Calu3 (cell line): ENCODE results near the gene SPRR3. TPM values are rescaled to one million over a fixed set of nuclear protein-coding genes. Genes with fewer than 3 reads are reported as not detected.

ENCODE experiments used
- BruUV-seq: library from RNA; stranded (reverse); fragments of 400-500 nt; replicated peaks from 2 replicates; lab custom pipeline; 2021; lab: Mats Ljungman, UMichigan
- CTCF ChIA-PET: fragments of 300-600 bp; sonication (Branson Sonifier 250); formaldehyde crosslinking; loops from one replicate; lab custom pipeline; 2022; ENCODE audit warnings: antibody characterized with exemption; lab: Charles Lee
- DNase-seq: peaks from one replicate; pipeline ENCODE4 v3.0.0; 2022
- H3K27ac Mint-ChIP-seq: one replicate; pipeline ENCODE4 v1.8.0; 2022; ENCODE audit warnings: mixed read lengths; ENCODE audit not compliant: unreplicated experiment
- H3K27me3 Mint-ChIP-seq: one replicate; pipeline ENCODE4 v1.8.0; 2022; ENCODE audit warnings: mixed read lengths; ENCODE audit not compliant: unreplicated experiment
- H3K36me3 Mint-ChIP-seq: one replicate; pipeline ENCODE4 v1.8.0; 2022; ENCODE audit warnings: mild to moderate bottlenecking, moderate library complexity, mixed read lengths; ENCODE audit not compliant: insufficient read depth, unreplicated experiment
- H3K4me1 Mint-ChIP-seq: one replicate; pipeline ENCODE4 v1.8.0; 2022; ENCODE audit warnings: mild to moderate bottlenecking, low read depth, mixed read lengths; ENCODE audit not compliant: unreplicated experiment
- H3K4me3 Mint-ChIP-seq: one replicate; pipeline ENCODE4 v1.8.0; 2022; ENCODE audit warnings: mild to moderate bottlenecking, low read depth, moderate library complexity, mixed read lengths; ENCODE audit not compliant: unreplicated experiment
- H3K9me3 Mint-ChIP-seq: one replicate; pipeline ENCODE4 v1.8.0; 2022; ENCODE audit warnings: low read depth, mixed read lengths; ENCODE audit not compliant: unreplicated experiment
- intact Hi-C: fragments of 100-400 bp; cut with micrococcal nuclease; formaldehyde crosslinking; loops from one replicate; pipeline ENCODE4 v1.10.0; 2022; ENCODE audit not compliant: unreplicated experiment
- total RNA-seq: library from RNA; stranded (reverse); gene quantifications from 2 replicates; pipeline ENCODE4 v1.2.3, GENCODE V29; 2022
- TF ChIP-seq, protein P1 (sequence below): fragments of 200-600 bp; IDR thresholded peaks from one replicate; pipeline ENCODE4 v1.8.0; 2022; ENCODE audit warnings: antibody characterized with exemption; ENCODE audit not compliant: unreplicated experiment

Gene SPRR3
- total RNA-seq, 1 experiment from 2014 or later: 6.2 TPM

DNA sequence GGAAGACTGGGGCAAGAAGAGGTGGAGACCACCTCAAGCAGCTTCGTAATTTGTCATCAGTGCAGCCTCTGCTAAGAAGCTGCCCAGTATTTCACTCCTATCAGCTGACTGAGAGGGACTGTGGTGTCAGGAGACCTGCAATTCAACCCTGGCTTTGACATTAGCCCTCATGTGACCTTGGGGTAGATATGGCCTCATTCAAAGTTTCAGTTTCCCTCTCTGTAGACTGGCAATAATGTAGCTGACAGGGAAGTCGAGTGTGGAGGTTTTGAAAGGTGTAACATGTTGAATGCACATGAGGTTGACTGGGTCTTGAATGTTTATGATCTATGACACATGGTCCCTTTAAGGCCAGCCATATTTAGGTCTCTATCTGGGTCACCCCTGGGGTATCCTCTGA lies 33.3 kb upstream of the SPRR3 start:
- H3K36me3 Mint-ChIP-seq: peaks cover 4% of the 10 kb centered on the region
- no TSS peak for BruUV-seq
- TF ChIP-seq, protein P1, sequence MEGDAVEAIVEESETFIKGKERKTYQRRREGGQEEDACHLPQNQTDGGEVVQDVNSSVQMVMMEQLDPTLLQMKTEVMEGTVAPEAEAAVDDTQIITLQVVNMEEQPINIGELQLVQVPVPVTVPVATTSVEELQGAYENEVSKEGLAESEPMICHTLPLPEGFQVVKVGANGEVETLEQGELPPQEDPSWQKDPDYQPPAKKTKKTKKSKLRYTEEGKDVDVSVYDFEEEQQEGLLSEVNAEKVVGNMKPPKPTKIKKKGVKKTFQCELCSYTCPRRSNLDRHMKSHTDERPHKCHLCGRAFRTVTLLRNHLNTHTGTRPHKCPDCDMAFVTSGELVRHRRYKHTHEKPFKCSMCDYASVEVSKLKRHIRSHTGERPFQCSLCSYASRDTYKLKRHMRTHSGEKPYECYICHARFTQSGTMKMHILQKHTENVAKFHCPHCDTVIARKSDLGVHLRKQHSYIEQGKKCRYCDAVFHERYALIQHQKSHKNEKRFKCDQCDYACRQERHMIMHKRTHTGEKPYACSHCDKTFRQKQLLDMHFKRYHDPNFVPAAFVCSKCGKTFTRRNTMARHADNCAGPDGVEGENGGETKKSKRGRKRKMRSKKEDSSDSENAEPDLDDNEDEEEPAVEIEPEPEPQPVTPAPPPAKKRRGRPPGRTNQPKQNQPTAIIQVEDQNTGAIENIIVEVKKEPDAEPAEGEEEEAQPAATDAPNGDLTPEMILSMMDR: no peak
- no peak for DNase-seq
- no peak overlapping the region for H3K4me3 Mint-ChIP-seq
- intact Hi-C loops: no loop called here
- H3K4me1 Mint-ChIP-seq: peaks cover 13% of the 10 kb centered on the region
- no peak overlapping the region for H3K27ac Mint-ChIP-seq
- no peaks in the 10 kb centered on the region for H3K27me3 Mint-ChIP-seq
- CTCF ChIA-PET: interaction anchor here (1.9 kb wide), 1 partner anchor 224 kb away, joined by 10 read pairs; no protein-coding TSS in a partner anchor
- peaks cover 6% of the 10 kb centered on the region for H3K9me3 Mint-ChIP-seq

DNA sequence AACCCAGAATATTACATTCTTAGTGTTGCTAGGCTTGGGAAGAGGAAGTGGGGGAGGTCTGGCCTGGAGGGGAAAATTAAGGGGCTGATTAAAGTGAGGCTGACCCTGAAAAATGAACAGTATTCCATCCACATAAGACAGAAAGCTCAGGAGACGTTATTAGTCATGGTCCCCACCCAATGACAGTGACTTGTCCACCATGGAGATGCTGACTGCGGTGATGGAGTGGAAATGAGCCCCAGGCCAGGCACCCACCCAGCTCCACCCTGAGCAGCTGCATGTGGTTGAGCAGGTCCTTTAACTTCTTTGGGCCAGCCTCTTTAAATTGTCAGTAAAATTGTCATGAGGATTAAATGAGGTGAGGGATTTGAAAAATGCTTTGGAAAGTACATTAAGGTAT lies 32.5 kb upstream of the SPRR3 start:
- BruUV-seq: no TSS peak
- no peak overlapping the region for H3K27ac Mint-ChIP-seq
- intact Hi-C loops: no loop called here
- DNase-seq: no peak
- peaks cover 2% of the 10 kb centered on the region for H3K9me3 Mint-ChIP-seq
- no peaks in the 10 kb centered on the region for H3K27me3 Mint-ChIP-seq
- H3K4me1 Mint-ChIP-seq: peaks cover 13% of the 10 kb centered on the region
- CTCF ChIA-PET: no interaction called here
- peaks cover 4% of the 10 kb centered on the region for H3K36me3 Mint-ChIP-seq
- no peak overlapping the region for H3K4me3 Mint-ChIP-seq
- TF ChIP-seq, protein P1: no peak

DNA sequence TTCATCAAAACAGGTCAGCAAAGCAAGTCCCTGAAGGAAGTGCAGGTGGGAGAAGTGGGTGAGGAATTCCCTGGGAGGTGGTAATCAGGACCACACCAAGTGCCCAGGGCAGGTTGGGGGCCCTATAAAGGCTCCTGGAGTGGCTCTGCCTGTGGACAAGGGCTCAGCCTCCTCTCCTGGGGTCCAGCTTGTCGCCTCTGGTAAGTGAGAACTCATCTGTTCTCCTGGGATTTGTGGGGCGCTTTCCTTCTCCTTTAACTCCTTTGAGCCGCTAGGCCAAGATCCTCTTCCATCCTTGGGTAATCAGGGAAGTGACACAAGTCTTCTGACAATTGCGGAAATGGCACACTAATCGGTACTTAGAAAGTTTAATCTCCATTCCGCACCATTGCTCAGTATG lies 31.1 kb upstream of the SPRR3 start, which contains the start of gene SPRR4:
Gene SPRR4, plus strand, starts transcription at position 154 of the 400 bp plus-strand sequence. CDS start 1,243 bp downstream, outside the sequence.
- TF ChIP-seq, protein P1: no peak
- Mint-ChIP-seq H3K9me3 (peaks cover 2% of the 10 kb centered on the region), H3K4me3 (no peak within 1 kb of the TSS), H3K27me3 (no peaks in the 10 kb centered on the region), H3K27ac (no peak within 1 kb of the TSS), H3K4me1 (peaks cover 13% of the 10 kb centered on the region), H3K36me3 (peaks cover 4% of the 10 kb centered on the region)
- DNase-seq: no peak
- intact Hi-C loops: no loop called here
- CTCF ChIA-PET: interaction anchor here (1.0 kb wide), 1 partner anchor 10 kb away, joined by 3 read pairs; no protein-coding TSS in a partner anchor
- BruUV-seq: no TSS peak

DNA sequence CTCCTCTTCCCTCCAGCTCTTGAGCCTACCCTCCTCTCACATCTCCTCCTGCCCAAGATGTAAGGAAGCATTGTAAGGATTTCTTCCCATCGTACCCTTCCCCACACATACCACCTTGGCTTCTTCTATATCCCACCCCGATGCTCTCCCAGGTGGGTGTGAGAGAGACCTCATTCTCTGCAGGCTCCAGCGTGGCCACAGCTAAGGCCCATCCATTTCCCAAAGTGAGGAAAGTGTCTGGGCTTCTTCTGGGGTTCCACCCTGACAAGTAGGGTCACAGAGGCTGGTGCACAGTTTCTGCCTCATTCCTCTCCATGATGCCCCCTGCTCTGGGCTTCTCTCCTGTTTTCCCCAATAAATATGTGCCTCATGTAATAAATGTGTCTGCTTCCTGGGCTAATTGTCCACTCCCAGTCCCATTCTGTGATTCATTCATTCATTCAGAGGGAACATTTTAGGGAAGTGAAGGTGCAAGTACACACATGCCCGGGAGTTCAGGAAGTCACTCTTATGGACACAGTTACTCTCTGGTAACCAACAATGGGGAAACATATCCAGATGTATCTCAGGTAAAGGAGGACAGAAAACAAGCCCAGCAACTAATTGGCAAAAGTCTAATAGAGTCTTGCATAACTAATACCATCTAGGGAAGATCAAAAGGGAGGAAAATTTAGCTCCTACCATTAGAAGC lies 29.2 kb upstream of the SPRR3 start:
- no TSS peak for BruUV-seq
- intact Hi-C loops: no loop called here
- Mint-ChIP-seq H3K27me3 (no peaks in the 10 kb centered on the region), H3K9me3 (peaks cover 2% of the 10 kb centered on the region), H3K27ac (no peak overlapping the region), H3K4me3 (no peak overlapping the region), H3K4me1 (peaks cover 5% of the 10 kb centered on the region), H3K36me3 (no peaks in the 10 kb centered on the region)
- no peak for DNase-seq
- CTCF ChIA-PET: no interaction called here
- TF ChIP-seq, protein P1: no peak
